Bone marrow (tissue), 2 donors: ENCODE measurements around the gene MROH2A.
"Not testable (repeated sequence)": the region's sequence is repeated elsewhere in the genome, so short reads cannot be mapped to it uniquely, and the experiment has no call there.

Source experiments
- DNase-seq, 2 donors: peaks; one replicate each; lab custom pipeline; 2025; lab: John Stamatoyannopoulos, UW

Gene MROH2A, protein sequence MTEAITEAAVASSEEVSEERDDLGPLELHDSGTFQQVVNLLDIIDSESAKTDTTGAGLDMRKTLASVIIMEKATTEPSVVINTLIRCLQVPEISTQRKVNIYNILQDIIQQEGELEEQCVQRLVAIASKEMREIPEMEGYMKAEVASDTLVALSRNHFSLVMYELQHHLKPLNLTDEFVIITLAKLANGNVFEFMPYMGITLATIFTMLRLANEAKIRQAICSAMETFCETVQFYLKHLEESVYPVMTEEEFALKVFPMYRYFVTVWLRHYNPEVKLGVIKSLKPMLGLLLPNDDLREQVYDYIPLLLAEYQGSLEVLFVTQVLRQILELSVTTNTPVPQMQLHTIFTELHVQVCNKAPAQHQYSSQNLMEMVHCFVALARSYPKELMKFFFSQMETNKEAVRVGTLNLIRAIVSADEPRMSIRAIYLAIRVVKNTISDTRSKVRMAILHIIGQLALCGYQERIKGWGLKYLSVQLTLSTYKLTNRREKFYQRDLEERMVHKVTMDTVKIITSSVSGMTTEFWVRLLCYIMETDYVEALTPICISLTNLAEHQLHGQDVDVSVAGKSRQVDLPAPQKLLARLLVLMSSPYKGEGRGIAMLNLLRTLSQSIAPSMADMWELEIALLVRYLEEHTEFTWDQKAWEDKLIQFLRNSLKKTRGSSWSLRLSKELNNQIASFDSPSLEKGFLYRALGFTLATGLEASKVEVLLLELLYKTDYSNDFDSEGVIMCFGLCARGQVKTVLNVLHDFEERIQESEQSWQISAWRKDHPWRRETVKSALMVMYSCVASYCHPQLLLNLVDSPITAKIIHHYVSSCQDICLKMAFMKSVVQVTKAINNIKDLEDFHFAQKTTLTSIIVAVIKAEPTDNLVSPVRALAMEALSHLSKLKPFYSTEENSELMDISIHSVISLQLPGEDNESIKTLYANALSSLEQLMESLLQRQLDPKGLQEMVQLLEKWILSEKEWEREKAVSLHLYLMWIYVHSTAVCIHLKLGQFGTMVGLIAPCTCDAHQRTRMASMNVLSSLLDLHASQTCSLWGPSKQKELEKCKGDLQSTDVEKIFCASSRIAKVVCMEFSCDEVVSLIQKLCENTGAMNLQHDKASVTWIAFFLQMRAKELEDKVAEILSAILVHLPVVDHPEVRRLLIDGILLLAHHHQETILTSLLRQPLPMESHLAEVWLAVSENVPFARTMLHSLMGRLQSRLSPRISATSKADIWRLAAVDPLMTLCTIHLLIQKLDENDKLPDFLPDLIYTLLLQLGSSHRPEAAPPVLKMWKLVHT (N-terminal part only)

DNA sequence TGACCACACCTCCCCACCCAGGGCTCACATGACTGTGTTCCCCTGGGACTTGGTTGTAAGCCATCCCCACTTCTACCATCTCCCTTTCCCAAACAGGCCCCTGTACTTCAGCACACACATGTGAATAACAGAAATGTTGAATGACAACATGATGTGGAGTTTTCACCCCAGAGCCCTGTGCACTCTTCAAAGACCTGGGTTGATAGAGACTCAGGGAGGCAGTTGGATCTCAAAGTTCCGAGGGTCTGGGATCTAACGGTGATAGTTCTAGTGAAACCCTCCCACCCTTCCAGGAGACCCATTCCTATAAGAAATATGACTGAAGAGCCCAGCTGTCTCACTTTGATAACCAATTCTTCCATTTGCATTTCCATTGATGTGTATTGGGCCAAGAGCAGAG, at the start of gene MROH2A:
MROH2A (plus strand) TSS at position 301 of the 400 bp plus-strand sequence. CDS start 1,029 bp downstream, outside the sequence.
- DNase-seq: no peak

- DNase-seq: no peak
Observed at GRCh38 chr2:233728723-233729301, 49.3 kb upstream of the MROH2A start, which contains the start of gene UGT1A3. Gene UGT1A3 (plus strand): TSS chr2:233729042. CDS start chr2:233729127, 85 bp downstream.

- not testable (repeated sequence) for DNase-seq
Observed at GRCh38 chr2:233736868-233737653, 41.1 kb upstream of the MROH2A start.

GRCh38 chr2:233740870-233741269, 37.3 kb upstream of the MROH2A start:
- DNase-seq: no peak

- DNase-seq: no peak
Observed at GRCh38 chr2:233743464-233744259, 34.5 kb upstream of the MROH2A start.

DNA sequence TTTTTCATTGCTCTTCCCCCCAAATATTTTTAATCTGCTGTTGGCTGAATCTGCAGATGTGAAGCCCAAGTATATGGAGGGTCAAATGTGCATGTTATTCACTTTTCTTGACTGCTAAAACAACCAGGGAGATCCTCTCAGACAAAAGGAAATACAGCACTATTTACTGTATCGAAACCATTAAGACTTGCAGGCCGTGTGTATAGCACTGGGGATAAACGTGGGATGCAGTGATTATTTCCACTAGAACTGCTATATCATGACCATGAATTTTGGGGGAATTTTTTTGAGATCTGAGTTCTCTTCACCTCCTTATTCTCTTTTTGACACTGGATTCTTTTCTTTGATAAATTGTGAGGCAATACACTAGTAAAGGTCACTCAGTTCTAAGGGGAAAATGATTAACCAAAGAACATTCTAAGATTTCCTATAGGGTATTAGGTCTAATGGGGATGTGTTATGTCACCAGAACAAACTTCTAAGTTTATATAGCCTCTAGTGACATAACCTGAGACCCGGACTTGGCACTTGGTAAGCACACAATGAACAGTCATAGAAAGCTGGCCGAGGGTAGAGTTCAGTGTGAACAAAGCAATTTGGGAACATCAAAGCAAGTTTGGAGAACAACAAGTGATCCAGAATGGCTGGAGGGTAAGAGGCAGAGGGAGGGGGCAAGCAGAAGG, 32.9 kb upstream of the MROH2A start:
- DNase-seq: no peak

GRCh38 chr2:233745838-233746237, 32.3 kb upstream of the MROH2A start:
- DNase-seq: not testable (repeated sequence)

DNA sequence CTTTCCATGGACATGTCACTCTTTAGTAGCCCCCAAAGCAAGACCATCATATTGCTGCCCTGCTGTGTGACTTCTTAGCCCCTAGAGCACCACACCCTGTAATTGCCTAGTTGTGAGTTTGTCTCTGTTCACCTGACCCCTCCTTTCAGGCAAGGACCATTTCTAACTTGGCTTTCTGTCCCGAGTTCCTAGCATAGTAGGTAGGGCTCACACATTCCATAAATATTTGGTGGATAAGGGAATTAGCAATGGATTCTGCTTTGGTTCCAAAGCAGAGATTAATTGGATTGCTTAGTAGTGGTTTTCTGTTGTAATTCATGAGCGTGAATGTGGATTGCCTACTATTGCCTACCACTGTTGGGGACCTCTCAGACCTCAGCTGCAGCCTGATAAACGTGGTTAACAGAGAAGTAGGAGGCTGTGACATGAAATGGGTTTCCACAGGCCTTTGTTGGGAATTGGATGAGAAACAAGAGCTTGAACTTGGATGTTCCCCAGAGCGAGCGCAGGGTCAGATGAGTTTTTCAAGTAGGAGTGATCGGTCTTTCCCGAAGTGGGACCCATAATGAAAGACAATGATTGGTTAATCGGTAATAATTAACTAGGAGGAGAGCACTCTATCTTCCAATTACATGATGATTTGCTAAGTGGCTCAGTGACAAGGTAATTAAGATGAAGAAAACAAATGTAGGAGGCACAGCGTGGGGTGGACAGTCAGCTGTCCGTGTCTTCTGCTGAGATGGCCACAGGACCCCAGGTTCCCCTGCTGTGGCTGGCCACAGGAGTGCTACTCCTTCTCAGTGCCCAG, 31.5 kb upstream of the MROH2A start:
- no peak for DNase-seq

- no peak for DNase-seq
Observed at GRCh38 chr2:233747283-233747544, 30.9 kb upstream of the MROH2A start.

GRCh38 chr2:233750689-233751088, 27.4 kb upstream of the MROH2A start:
- not testable (repeated sequence) for DNase-seq

DNA sequence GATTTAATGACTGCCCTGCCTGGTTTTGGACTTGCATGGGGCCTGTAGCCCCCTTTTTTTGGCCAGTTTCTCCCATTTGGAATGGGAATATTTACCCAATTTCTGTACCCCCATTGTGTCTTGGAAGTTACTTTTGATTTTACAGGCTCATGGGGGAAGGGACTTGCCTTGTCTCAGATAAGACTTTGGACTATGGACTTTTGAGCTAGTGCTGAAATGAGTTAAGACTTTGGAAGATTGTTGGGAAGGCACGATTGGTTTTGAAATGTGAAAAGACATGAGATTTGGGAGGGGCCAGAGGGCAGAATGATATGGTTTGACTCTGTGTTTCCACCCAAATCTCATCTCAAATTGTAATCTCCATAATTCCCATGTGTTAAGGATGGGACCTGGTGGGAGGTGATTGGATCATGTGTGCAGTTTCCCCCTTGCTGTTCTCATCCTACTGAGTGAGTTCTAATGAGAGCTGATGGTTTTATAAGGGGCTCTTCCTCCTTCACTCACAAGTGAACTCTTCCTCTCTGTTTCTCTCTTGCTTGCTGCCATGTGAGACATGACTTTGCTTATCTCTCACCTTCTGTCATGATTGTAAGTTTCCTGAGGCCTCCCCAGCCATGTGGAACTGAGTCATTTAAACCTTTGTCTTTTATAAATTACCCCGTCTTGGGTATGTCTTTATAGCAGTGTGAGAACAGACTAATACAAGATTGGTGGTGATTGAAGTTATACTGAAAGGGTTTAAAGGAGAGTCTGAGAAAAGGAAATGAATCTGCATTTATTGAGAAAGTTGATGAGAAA, 26.7 kb upstream of the MROH2A start:
- DNase-seq: not testable (repeated sequence)

- no peak for DNase-seq
Observed at GRCh38 chr2:233754872-233755611, 23.1 kb upstream of the MROH2A start.

- no peak for DNase-seq
Observed at GRCh38 chr2:233756429-233757081, 21.6 kb upstream of the MROH2A start.

DNA sequence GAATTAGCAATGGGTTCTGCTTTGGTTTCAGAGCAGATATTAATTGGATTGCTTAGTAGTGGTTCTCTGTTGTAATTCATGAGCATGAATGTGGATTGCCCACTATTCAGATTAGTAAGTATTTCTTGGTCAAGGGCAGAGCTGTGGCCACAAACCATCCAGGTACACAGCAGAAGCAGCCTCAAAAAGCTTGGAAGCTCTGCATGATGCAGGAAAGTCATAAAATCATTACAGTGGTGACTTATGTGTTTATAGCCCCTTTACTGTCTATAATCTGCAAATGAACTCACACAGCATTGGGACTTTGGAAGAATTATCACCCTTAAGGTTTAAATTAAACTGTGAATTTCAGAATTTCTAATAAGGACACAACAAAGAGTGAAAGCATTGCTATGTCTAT, 20.0 kb upstream of the MROH2A start:
- DNase-seq: no peak

GRCh38 chr2:233758849-233759248, 19.3 kb upstream of the MROH2A start:
- DNase-seq: no peak

- no peak for DNase-seq
Observed at GRCh38 chr2:233760043-233760442, 18.1 kb upstream of the MROH2A start, which contains the start of gene UGT1A1. Gene UGT1A1 (plus strand): TSS chr2:233760270. CDS start chr2:233760288, 18 bp downstream.
